Smooth muscle cell (in vitro differentiated cells): ENCODE results near the gene CLECL1. TPM values are rescaled to one million over a fixed set of nuclear protein-coding genes. Genes with fewer than 3 reads are reported as not detected.
"Not testable (repeated sequence)": the region's sequence is repeated elsewhere in the genome, so short reads cannot be mapped to it uniquely, and the experiment has no call there.

Experiments
- DNase-seq: peaks from one replicate; lab custom pipeline; 2025; ENCODE audit not compliant: unreplicated experiment; lab: John Stamatoyannopoulos, UW
- H2AFZ ChIP-seq: fragments of 200-600 bp; sonication (generic); 2 replicates; pipeline ENCODE4 v1.6.0; 2016; ENCODE audit warnings: antibody characterized with exemption, low read depth, mild to moderate bottlenecking
- H3F3A ChIP-seq: fragments of 200-600 bp; sonication (generic); 2 replicates; pipeline ENCODE4 v1.6.0; 2017; ENCODE audit warnings: antibody characterized with exemption, low read depth
- H3K27ac ChIP-seq: fragments of 200-600 bp; sonication (generic); 2 replicates; pipeline ENCODE4 v1.5.1; 2016; ENCODE audit warnings: low read depth, mild to moderate bottlenecking
- H3K27me3 ChIP-seq: fragments of 200-600 bp; sonication (generic); 2 replicates; pipeline ENCODE4 v1.6.1; 2016; ENCODE audit warnings: low read depth, mild to moderate bottlenecking
- H3K36me3 ChIP-seq: fragments of 200-600 bp; sonication (generic); 2 replicates; pipeline ENCODE4 v1.5.1; 2016; ENCODE audit warnings: low read depth
- H3K4me1 ChIP-seq: fragments of 200-600 bp; sonication (generic); 2 replicates; pipeline ENCODE4 v1.5.1; 2016; ENCODE audit warnings: low read depth
- H3K4me2 ChIP-seq: fragments of 200-600 bp; sonication (generic); 2 replicates; pipeline ENCODE4 v1.6.0; 2016; ENCODE audit warnings: mild to moderate bottlenecking
- H3K4me3 ChIP-seq: fragments of 200-600 bp; sonication (generic); 2 replicates; pipeline ENCODE4 v1.5.1; 2016; ENCODE audit warnings: mild to moderate bottlenecking
- H3K79me2 ChIP-seq: fragments of 200-600 bp; sonication (generic); 2 replicates; pipeline ENCODE4 v1.6.0; 2016; ENCODE audit warnings: low read depth, mild to moderate bottlenecking
- H3K9ac ChIP-seq: fragments of 200-600 bp; sonication (generic); 2 replicates; pipeline ENCODE4 v1.6.0; 2016; ENCODE audit warnings: low read depth
- H3K9me3 ChIP-seq: fragments of 200-600 bp; sonication (generic); replicated peaks from 2 replicates; pipeline ENCODE4 v1.5.1; 2016; ENCODE audit warnings: low read depth
- H4K20me1 ChIP-seq: fragments of 200-600 bp; sonication (generic); 2 replicates; pipeline ENCODE4 v1.6.0; 2016; ENCODE audit warnings: low read depth
- WGBS: methylation state at CpG from one replicate; pipeline ENCODE4 v1.1.7; 2016; ENCODE audit warnings: low lambda C conversion rate; 5-methylcytosine and 5-hydroxymethylcytosine counted together
- polyA plus RNA-seq: library from polyadenylated mRNA; unstranded; fragments of >200 nt; fragmentation: Nextera tagmentation; extraction: Ambion mirVana; gene quantifications from 2 replicates; pipeline ENCODE4 v1.2.1, GENCODE V29; 2016
- total RNA-seq: library from RNA; depleted of rRNA; stranded (reverse); fragments of >200 nt; gene quantifications from 2 replicates; pipeline ENCODE4 v1.2.3, GENCODE V29; 2014
- TF ChIP-seq, protein P1 (sequence below): fragments of 200-600 bp; sonication (generic); IDR thresholded peaks from 2 replicates; pipeline ENCODE4 v1.5.1; 2017; ENCODE audit warnings: borderline replicate concordance, mild to moderate bottlenecking, antibody characterized with exemption; ENCODE audit not compliant: insufficient read depth, poor library complexity, severe bottlenecking

CLECL1 gene
- total and polyA plus RNA-seq, 2 experiments from 2014 or later, result not detected

- Histone ChIP-seq H3K4me3 (no peak overlapping the region), H3K36me3 (peaks cover 30% of the 10 kb centered on the region), H3F3A (no peaks in the 10 kb centered on the region), H3K79me2 (no peaks in the 10 kb centered on the region), H3K4me1 (no peaks in the 10 kb centered on the region), H3K27ac (no peak overlapping the region), H3K27me3 (no peaks in the 10 kb centered on the region), H3K9me3 (no peaks in the 10 kb centered on the region), H3K9ac (no peak overlapping the region), H2AFZ (no peak overlapping the region), H4K20me1 (no peaks in the 10 kb centered on the region), H3K4me2 (no peak overlapping the region)
- 82% methylated on average over 1 of the region's 1 CpG for WGBS
- TF ChIP-seq, protein P1, sequence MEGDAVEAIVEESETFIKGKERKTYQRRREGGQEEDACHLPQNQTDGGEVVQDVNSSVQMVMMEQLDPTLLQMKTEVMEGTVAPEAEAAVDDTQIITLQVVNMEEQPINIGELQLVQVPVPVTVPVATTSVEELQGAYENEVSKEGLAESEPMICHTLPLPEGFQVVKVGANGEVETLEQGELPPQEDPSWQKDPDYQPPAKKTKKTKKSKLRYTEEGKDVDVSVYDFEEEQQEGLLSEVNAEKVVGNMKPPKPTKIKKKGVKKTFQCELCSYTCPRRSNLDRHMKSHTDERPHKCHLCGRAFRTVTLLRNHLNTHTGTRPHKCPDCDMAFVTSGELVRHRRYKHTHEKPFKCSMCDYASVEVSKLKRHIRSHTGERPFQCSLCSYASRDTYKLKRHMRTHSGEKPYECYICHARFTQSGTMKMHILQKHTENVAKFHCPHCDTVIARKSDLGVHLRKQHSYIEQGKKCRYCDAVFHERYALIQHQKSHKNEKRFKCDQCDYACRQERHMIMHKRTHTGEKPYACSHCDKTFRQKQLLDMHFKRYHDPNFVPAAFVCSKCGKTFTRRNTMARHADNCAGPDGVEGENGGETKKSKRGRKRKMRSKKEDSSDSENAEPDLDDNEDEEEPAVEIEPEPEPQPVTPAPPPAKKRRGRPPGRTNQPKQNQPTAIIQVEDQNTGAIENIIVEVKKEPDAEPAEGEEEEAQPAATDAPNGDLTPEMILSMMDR, result no peak
- no peak for DNase-seq
Observed at GRCh38 chr12:9694241-9694640, 38.7 kb downstream of the CLECL1 start.

GRCh38 chr12:9692909-9693308 lies 40.0 kb downstream of the CLECL1 start:
- H3K4me2 ChIP-seq, result no peak overlapping the region
- TF ChIP-seq, protein P1, result no peak
- H4K20me1 ChIP-seq, result no peaks in the 10 kb centered on the region

GRCh38 chr12:9687228-9687627 lies 45.7 kb downstream of the CLECL1 start:
- Histone ChIP-seq H3F3A (no peaks in the 10 kb centered on the region), H4K20me1 (no peaks in the 10 kb centered on the region), H2AFZ (no peak overlapping the region), H3K79me2 (no peaks in the 10 kb centered on the region), H3K9ac (no peak overlapping the region), H3K9me3 (no peaks in the 10 kb centered on the region), H3K27ac (no peak overlapping the region), H3K27me3 (no peaks in the 10 kb centered on the region), H3K4me1 (no peaks in the 10 kb centered on the region), H3K4me2 (no peak overlapping the region), H3K36me3 (peaks cover 19% of the 10 kb centered on the region), H3K4me3 (no peak overlapping the region)
- TF ChIP-seq, protein P1, result no peak
- WGBS, result 75% methylated on average over 1 of the region's 1 CpG
- no peak for DNase-seq

More at GRCh38 chr12:9692909-9693308, 40.0 kb downstream of the CLECL1 start:
- no peak overlapping the region for H3K4me3 ChIP-seq
- no peaks in the 10 kb centered on the region for H3K79me2 ChIP-seq
- H3K27ac ChIP-seq, result no peak overlapping the region
- no peak overlapping the region for H3K9ac ChIP-seq
- 100% methylated on average over 1 of the region's 1 CpG for WGBS
- no peaks in the 10 kb centered on the region for H3K9me3 ChIP-seq
- H3K27me3 ChIP-seq, result no peaks in the 10 kb centered on the region
- H3K36me3 ChIP-seq, result peaks cover 38% of the 10 kb centered on the region
- DNase-seq, result no peak
- no peaks in the 10 kb centered on the region for H3F3A ChIP-seq
- H2AFZ ChIP-seq, result no peak overlapping the region
- no peaks in the 10 kb centered on the region for H3K4me1 ChIP-seq

DNA sequence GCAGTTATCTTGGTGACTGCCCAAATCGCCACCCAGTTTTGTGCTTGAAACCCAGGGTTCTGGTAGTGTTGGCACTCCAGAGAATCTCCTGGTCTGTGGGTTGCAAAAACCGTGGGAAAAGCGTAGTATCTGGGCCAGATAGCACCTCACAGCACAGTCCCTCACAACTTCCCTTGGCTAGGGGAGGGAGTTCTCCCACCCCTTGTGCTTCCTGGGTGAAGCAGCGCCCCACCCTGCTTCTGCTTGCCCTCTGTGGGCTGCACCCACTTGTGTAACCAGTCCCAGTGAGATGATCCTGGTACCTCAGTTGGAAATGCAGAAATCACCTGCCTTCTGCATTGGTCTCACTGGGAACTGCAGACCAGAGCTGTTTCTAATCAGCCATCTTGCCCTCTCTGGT lies 47.0 kb downstream of the CLECL1 start:
- WGBS, result 96% methylated on average over 4 of the region's 4 CpGs
- TF ChIP-seq, protein P1, result no peak
- Histone ChIP-seq H3K27ac (no peak overlapping the region), H3K27me3 (no peaks in the 10 kb centered on the region), H4K20me1 (no peaks in the 10 kb centered on the region), H3K36me3 (peaks cover 19% of the 10 kb centered on the region), H3K4me1 (no peaks in the 10 kb centered on the region), H3K9me3 (no peaks in the 10 kb centered on the region), H3K4me2 (no peak overlapping the region), H2AFZ (no peak overlapping the region), H3K4me3 (no peak overlapping the region), H3F3A (no peaks in the 10 kb centered on the region), H3K9ac (no peak overlapping the region), H3K79me2 (no peaks in the 10 kb centered on the region)
- no peak for DNase-seq

GRCh38 chr12:9685366-9685765 lies 47.5 kb downstream of the CLECL1 start:
- H3K9me3 ChIP-seq, H3K4me2 ChIP-seq, H3K4me1 ChIP-seq, H2AFZ ChIP-seq, H3K9ac ChIP-seq, H3K27ac ChIP-seq, H3K4me3 ChIP-seq, H3K79me2 ChIP-seq, H4K20me1 ChIP-seq, DNase-seq, H3K27me3 ChIP-seq, H3F3A ChIP-seq: not testable (repeated sequence)
- peaks cover 19% of the 10 kb centered on the region for H3K36me3 ChIP-seq
- 66% methylated on average over 5 of the region's 5 CpGs for WGBS

DNA sequence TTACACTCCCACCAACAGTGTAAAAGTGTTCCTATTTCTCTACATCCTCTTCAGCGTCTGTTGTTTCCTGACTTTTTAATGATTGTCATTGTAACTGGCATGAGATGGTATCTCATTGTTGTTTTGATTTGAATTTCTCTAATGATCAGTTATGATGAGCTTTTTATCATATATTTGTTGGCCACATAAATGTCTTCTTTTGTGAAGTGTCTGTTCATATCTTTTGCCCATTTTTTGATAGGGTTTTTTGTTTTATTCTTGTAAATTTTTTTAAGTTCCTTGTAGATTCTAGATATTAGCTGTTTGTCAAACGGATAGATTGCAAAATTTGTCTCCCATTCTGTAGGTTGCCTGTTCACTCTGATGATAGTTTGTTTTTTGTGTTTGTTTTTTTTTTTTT lies 49.9 kb downstream of the CLECL1 start:
- 96% methylated on average over 2 of the region's 2 CpGs for WGBS
- not testable (repeated sequence) for H2AFZ ChIP-seq

More for the DNA sequence above, 49.9 kb downstream of the CLECL1 start:
- not testable (repeated sequence) for H3K79me2 ChIP-seq, DNase-seq, H3K27ac ChIP-seq, H3K27me3 ChIP-seq, H3K4me2 ChIP-seq, H3K4me3 ChIP-seq, H3F3A ChIP-seq, H3K9me3 ChIP-seq, H3K4me1 ChIP-seq, H4K20me1 ChIP-seq, H3K9ac ChIP-seq, H3K36me3 ChIP-seq
